Ramos (cell line): Measurements from ENCODE around the gene SNAI3.
"Not testable (repeated sequence)": the region's sequence is repeated elsewhere in the genome, so short reads cannot be mapped to it uniquely, and the experiment has no call there.

Experiments
- in situ Hi-C: fragments of 300-500 bp; cut with MboI; formaldehyde crosslinking; loops from one replicate; pipeline ENCODE4 v1.14.3; 2022; ENCODE audit warnings: low sequenced_read_pairs; ENCODE audit not compliant: unreplicated experiment

The SNAI3 gene

GRCh38 chr16:88677721-88678120 is 8.6 kb downstream of the SNAI3 start:
- in situ Hi-C loops, result no loop called here

GRCh38 chr16:88676502-88677242 is 9.6 kb downstream of the SNAI3 start:
- in situ Hi-C loops, result no loop called here

GRCh38 chr16:88673716-88674379 is 12.5 kb downstream of the SNAI3 start:
- in situ Hi-C loops, result no loop called here

GRCh38 chr16:88672776-88673175 is 13.5 kb downstream of the SNAI3 start:
- in situ Hi-C loops, result no loop called here

- in situ Hi-C loops, result no loop called here
These were observed 14.5 kb downstream of the SNAI3 start for GRCh38 chr16:88671806-88672205.

GRCh38 chr16:88669980-88670379 is 16.3 kb downstream of the SNAI3 start:
- in situ Hi-C loops, result no loop called here

- in situ Hi-C loops, result not testable (repeated sequence)
These were observed 16.8 kb downstream of the SNAI3 start for GRCh38 chr16:88669493-88669892.

- in situ Hi-C loops, result no loop called here
These were observed 18.8 kb downstream of the SNAI3 start for GRCh38 chr16:88667461-88667860.

GRCh38 chr16:88665570-88665969 is 20.7 kb downstream of the SNAI3 start:
- in situ Hi-C loops, result no loop called here

GRCh38 chr16:88665148-88665547 is 21.2 kb downstream of the SNAI3 start:
- in situ Hi-C loops, result no loop called here

- in situ Hi-C loops, result no loop called here
These were observed 23.3 kb downstream of the SNAI3 start, which contains the start of gene MVD for GRCh38 chr16:88662843-88663606. Gene MVD (minus strand): TSS chr16:88663091. CDS start chr16:88663080, 11 bp downstream.

GRCh38 chr16:88662222-88662842 is 24.0 kb downstream of the SNAI3 start:
- in situ Hi-C loops, result no loop called here

- in situ Hi-C loops, result no loop called here
These were observed 24.8 kb downstream of the SNAI3 start for GRCh38 chr16:88661468-88661867.

- in situ Hi-C loops, result no loop called here
These were observed 27.1 kb downstream of the SNAI3 start for GRCh38 chr16:88659160-88659559.

GRCh38 chr16:88658714-88659113 is 27.6 kb downstream of the SNAI3 start:
- in situ Hi-C loops, result no loop called here

- in situ Hi-C loops, result no loop called here
These were observed 28.9 kb downstream of the SNAI3 start for GRCh38 chr16:88657371-88657770.

GRCh38 chr16:88656291-88656980 is 29.9 kb downstream of the SNAI3 start:
- in situ Hi-C loops, result no loop called here

GRCh38 chr16:88655733-88656281 is 30.5 kb downstream of the SNAI3 start:
- in situ Hi-C loops, result no loop called here

GRCh38 chr16:88655053-88655732 is 31.1 kb downstream of the SNAI3 start:
- in situ Hi-C loops, result no loop called here
